A673 (cell line): ENCODE results near the gene PSMG1. TPM values are rescaled to one million over a fixed set of nuclear protein-coding genes. Genes with fewer than 3 reads are reported as not detected.

ENCODE experiments used
- BruUV-seq: library from RNA; stranded (reverse); fragments of 400-500 nt; replicated peaks from 2 replicates; lab custom pipeline; 2021; lab: Mats Ljungman, UMichigan
- CTCF ChIA-PET: fragments of 300-600 bp; sonication (Branson Sonifier 250); formaldehyde crosslinking; loops from one replicate; lab custom pipeline; 2022; ENCODE audit warnings: antibody characterized with exemption; lab: Charles Lee
- POLR2A ChIA-PET: fragments of 300-600 bp; sonication (Branson Sonifier 250); formaldehyde crosslinking; loops from one replicate; lab custom pipeline; 2022; ENCODE audit warnings: antibody characterized with exemption; ENCODE audit not compliant: low non-redundant PET; lab: Charles Lee
- DNase-seq: peaks from one replicate; pipeline ENCODE4 v3.0.0-alpha.2; 2015; ENCODE audit warnings: low spot score
- H3K27ac ChIP-seq: fragments of 200-600 bp; sonication (generic); 2 replicates; pipeline ENCODE4 v1.5.1; 2016; ENCODE audit warnings: mixed run types, low read depth, mild to moderate bottlenecking, mixed read lengths, antibody characterized with exemption, low read length; ENCODE audit not compliant: poor library complexity, severe bottlenecking
- H3K27me3 ChIP-seq: fragments of 200-600 bp; sonication (generic); replicated peaks from 2 replicates; pipeline ENCODE4 v1.6.1; 2017; ENCODE audit warnings: mixed run types, low read depth, mild to moderate bottlenecking, mixed read lengths, antibody characterized with exemption, low read length; ENCODE audit not compliant: insufficient read depth, poor library complexity
- H3K36me3 ChIP-seq: fragments of 200-600 bp; sonication (generic); 2 replicates; pipeline ENCODE4 v1.6.1; 2016; ENCODE audit warnings: mixed run types, mild to moderate bottlenecking, mixed read lengths, antibody characterized with exemption, low read length; ENCODE audit not compliant: insufficient read depth, poor library complexity, severe bottlenecking
- H3K4me1 ChIP-seq: fragments of 200-600 bp; sonication (generic); 2 replicates; pipeline ENCODE4 v1.6.1; 2017; ENCODE audit warnings: mixed run types, mild to moderate bottlenecking, mixed read lengths, antibody characterized with exemption, low read length; ENCODE audit not compliant: insufficient read depth, poor library complexity, severe bottlenecking
- H3K4me3 ChIP-seq: fragments of 200-600 bp; sonication (generic); 2 replicates; pipeline ENCODE4 v1.5.1; 2016; ENCODE audit warnings: low read depth, mixed run types, mild to moderate bottlenecking, mixed read lengths, low read length; ENCODE audit not compliant: poor library complexity, severe bottlenecking
- H3K9me3 ChIP-seq: fragments of 200-600 bp; sonication (generic); 2 replicates; pipeline ENCODE4 v1.6.1; 2016; ENCODE audit warnings: mixed run types, low read depth, mild to moderate bottlenecking, mixed read lengths, antibody characterized with exemption, low read length; ENCODE audit not compliant: poor library complexity, severe bottlenecking
- EZH2 ChIP-seq: fragments of 200-600 bp; sonication (generic); IDR thresholded peaks from 2 replicates; pipeline ENCODE4 v1.6.1; 2017; ENCODE audit warnings: borderline replicate concordance, low read depth, mild to moderate bottlenecking, mixed read lengths, antibody characterized with exemption, low read length; ENCODE audit not compliant: poor library complexity, severe bottlenecking
- intact Hi-C: fragments of 100-400 bp; cut with micrococcal nuclease; formaldehyde crosslinking; loops from one replicate; pipeline ENCODE4 v1.10.0; 2022; ENCODE audit not compliant: unreplicated experiment
- total RNA-seq: library from RNA; stranded (reverse); gene quantifications from 2 replicates; pipeline ENCODE4 v1.2.3, GENCODE V29; 2021
- TF ChIP-seq, protein P1 (sequence below): fragments of 300-800, 200-600 bp; sonication (generic); conservative IDR thresholded peaks from 2 replicates; pipeline ENCODE4 v1.5.1; 2017; ENCODE audit warnings: low read depth, mild to moderate bottlenecking, antibody characterized with exemption, low read length, moderate library complexity, mixed read lengths

PSMG1 gene
- total RNA-seq, 1 experiment from 2014 or later: 101 TPM

DNA sequence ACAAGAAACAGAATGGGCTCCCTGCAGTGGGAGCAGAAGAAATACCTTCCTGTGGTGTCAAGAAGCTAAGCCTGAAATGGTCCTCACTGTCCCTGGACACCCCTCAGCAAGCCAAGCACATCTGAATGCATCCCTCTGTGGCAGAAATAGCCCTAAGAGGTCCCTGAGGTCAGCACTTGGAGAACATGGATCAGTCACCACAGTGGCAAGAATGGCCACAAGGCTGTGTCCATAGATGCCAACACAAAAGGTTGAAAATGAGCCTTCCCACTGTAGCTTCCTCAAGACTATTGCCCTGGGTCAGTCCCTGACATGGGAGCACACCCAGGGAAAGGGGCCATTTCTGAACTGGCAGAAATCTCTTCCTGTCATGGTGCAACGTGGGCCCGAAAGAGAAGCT is 27.7 kb downstream of the PSMG1 start:
- no peak for TF ChIP-seq EZH2
- TF ChIP-seq, protein P1, sequence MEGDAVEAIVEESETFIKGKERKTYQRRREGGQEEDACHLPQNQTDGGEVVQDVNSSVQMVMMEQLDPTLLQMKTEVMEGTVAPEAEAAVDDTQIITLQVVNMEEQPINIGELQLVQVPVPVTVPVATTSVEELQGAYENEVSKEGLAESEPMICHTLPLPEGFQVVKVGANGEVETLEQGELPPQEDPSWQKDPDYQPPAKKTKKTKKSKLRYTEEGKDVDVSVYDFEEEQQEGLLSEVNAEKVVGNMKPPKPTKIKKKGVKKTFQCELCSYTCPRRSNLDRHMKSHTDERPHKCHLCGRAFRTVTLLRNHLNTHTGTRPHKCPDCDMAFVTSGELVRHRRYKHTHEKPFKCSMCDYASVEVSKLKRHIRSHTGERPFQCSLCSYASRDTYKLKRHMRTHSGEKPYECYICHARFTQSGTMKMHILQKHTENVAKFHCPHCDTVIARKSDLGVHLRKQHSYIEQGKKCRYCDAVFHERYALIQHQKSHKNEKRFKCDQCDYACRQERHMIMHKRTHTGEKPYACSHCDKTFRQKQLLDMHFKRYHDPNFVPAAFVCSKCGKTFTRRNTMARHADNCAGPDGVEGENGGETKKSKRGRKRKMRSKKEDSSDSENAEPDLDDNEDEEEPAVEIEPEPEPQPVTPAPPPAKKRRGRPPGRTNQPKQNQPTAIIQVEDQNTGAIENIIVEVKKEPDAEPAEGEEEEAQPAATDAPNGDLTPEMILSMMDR: no peak
- intact Hi-C loops: no loop called here
- H3K27ac ChIP-seq: no peak overlapping the region
- H3K4me3 ChIP-seq: no peak overlapping the region
- no peaks in the 10 kb centered on the region for H3K9me3 ChIP-seq
- no peaks in the 10 kb centered on the region for H3K27me3 ChIP-seq
- CTCF ChIA-PET: no interaction called here
- POLR2A ChIA-PET: no interaction called here
- H3K36me3 ChIP-seq: no peaks in the 10 kb centered on the region
- DNase-seq: no peak
- no TSS peak for BruUV-seq
- no peaks in the 10 kb centered on the region for H3K4me1 ChIP-seq

DNA sequence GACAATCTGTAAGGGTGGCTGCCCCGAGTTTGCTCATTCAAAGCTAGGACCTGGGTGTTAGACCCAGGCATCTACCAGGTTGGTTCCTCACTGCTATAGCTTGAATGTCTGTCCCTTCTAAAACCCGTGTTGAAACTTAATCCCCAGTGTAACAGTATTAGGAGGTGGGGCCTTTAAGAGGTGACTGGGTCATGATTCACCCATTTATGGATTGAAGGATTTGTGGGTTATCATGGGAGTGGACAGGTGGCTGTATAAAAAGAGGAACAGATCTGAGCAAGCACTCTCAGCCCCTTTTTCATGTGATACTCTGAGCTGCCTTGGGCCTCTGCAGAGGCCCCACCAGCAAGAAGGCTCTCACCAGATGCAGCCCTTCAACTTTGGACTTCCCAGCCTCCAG is 29.4 kb downstream of the PSMG1 start:
- ChIA-PET CTCF (no interaction called here), POLR2A (no interaction called here)
- no peak overlapping the region for H3K27ac ChIP-seq
- TF ChIP-seq, protein P1: no peak
- no peak for TF ChIP-seq EZH2
- intact Hi-C loops: no loop called here
- H3K4me1 ChIP-seq: no peaks in the 10 kb centered on the region
- H3K36me3 ChIP-seq: no peaks in the 10 kb centered on the region
- H3K27me3 ChIP-seq: no peaks in the 10 kb centered on the region
- H3K9me3 ChIP-seq: no peaks in the 10 kb centered on the region
- H3K4me3 ChIP-seq: no peak overlapping the region
- no peak for DNase-seq
- BruUV-seq: no TSS peak

DNA sequence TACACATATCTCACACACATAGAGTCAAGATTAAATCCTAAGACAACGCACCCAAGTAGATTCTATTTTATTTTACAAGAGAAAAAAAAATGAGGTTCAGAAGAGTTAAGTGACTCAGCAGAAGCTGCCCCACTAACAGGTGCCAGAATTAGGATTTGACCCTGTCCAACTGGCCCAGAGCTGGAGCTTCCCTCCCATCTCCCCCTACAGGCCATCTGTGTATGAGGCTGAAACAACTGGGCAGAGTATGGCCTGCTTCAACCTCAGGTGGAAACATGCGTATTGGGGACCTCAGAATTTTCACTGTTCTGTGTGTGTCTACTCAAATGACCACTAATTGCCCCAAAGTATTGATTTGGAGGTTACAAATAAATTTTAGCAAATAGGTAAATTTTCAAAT is 29.9 kb downstream of the PSMG1 start:
- H3K36me3 ChIP-seq: no peaks in the 10 kb centered on the region
- peak; percentile 27 for DNase-seq
- ChIA-PET POLR2A (no interaction called here), CTCF (no interaction called here)
- intact Hi-C loops: no loop called here
- no peaks in the 10 kb centered on the region for H3K4me1 ChIP-seq
- H3K27me3 ChIP-seq: no peaks in the 10 kb centered on the region
- no peaks in the 10 kb centered on the region for H3K9me3 ChIP-seq
- H3K27ac ChIP-seq: no peak overlapping the region
- no peak overlapping the region for H3K4me3 ChIP-seq
- no TSS peak for BruUV-seq
- TF ChIP-seq, protein P1: peak; percentile 57
- TF ChIP-seq EZH2: no peak
